GM19438 (cell line): ENCODE results near the gene CTTN.
"Not testable (repeated sequence)": the region's sequence is repeated elsewhere in the genome, so short reads cannot be mapped to it uniquely, and the experiment has no call there.

Experiments used
- ATAC-seq: cut with Tn5 transposase; IDR thresholded peaks from one replicate; pipeline ENCODE4 v1.9.1; 2021; ENCODE audit warnings: low read depth; ENCODE audit not compliant: unreplicated experiment

Gene CTTN

GRCh38 chr11:70407814-70408213, 9.5 kb downstream of the CTTN start:
- no peak for ATAC-seq

- ATAC-seq: not testable (repeated sequence)
Measured at GRCh38 chr11:70408326-70408725, 10.0 kb downstream of the CTTN start.

- ATAC-seq: no peak
Measured at GRCh38 chr11:70409437-70409836, 11.1 kb downstream of the CTTN start.

- no peak for ATAC-seq
Measured at GRCh38 chr11:70409871-70410270, 11.5 kb downstream of the CTTN start.

- ATAC-seq: no peak
Measured at GRCh38 chr11:70410276-70411205, 12.2 kb downstream of the CTTN start.

GRCh38 chr11:70411713-70412452, 13.6 kb downstream of the CTTN start:
- no peak for ATAC-seq

GRCh38 chr11:70413151-70413550, 14.8 kb downstream of the CTTN start:
- no peak for ATAC-seq

- no peak for ATAC-seq
Measured at GRCh38 chr11:70414341-70415100, 16.2 kb downstream of the CTTN start.

- no peak for ATAC-seq
Measured at GRCh38 chr11:70415191-70415590, 16.9 kb downstream of the CTTN start.

- no peak for ATAC-seq
Measured at GRCh38 chr11:70415642-70416395, 17.5 kb downstream of the CTTN start.

GRCh38 chr11:70416881-70417280, 18.6 kb downstream of the CTTN start:
- no peak for ATAC-seq

- no peak for ATAC-seq
Measured at GRCh38 chr11:70418130-70418529, 19.8 kb downstream of the CTTN start.

- no peak for ATAC-seq
Measured at GRCh38 chr11:70419307-70420007, 21.1 kb downstream of the CTTN start.

GRCh38 chr11:70420008-70420464, 21.7 kb downstream of the CTTN start:
- ATAC-seq: no peak

GRCh38 chr11:70420496-70420895, 22.2 kb downstream of the CTTN start:
- ATAC-seq: no peak

- no peak for ATAC-seq
Measured at GRCh38 chr11:70421123-70421522, 22.8 kb downstream of the CTTN start.

GRCh38 chr11:70422692-70423522, 24.6 kb downstream of the CTTN start:
- no peak for ATAC-seq
